Stimulated activated CD4-positive, alpha-beta T cell treated with anti-CD3 and anti-CD28 coated beads, TNF-alpha, amount 100 ng/mL, for 48 hours (primary cell): Measurements from ENCODE around the gene TRIM68.

Source experiments
- DNase-seq, 3 donors: peaks; one replicate each; pipeline ENCODE4 v3.0.0-alpha.2; 2020; ENCODE audit warnings: low read depth in 3 of 3

The TRIM68 gene

GRCh38 chr11:4606231-4607015 is 1.6 kb downstream of the TRIM68 start:
- no peak for DNase-seq

GRCh38 chr11:4605057-4605456 is 3.0 kb downstream of the TRIM68 start:
- DNase-seq: no peak

GRCh38 chr11:4593739-4594138 is 14.3 kb downstream of the TRIM68 start, which contains the start of gene OR52I1:
OR52I1 (plus strand) TSS chr11:4594039; CDS start chr11:4594039, 0 bp downstream.
- no peak for DNase-seq

GRCh38 chr11:4589017-4589416 is 19.0 kb downstream of the TRIM68 start:
- no peak for DNase-seq

GRCh38 chr11:4581443-4581842 is 26.6 kb downstream of the TRIM68 start, which contains the start of gene OR52I2:
OR52I2 (plus strand) TSS chr11:4581743.
- DNase-seq: no peak

GRCh38 chr11:4580124-4580523 is 27.9 kb downstream of the TRIM68 start:
- DNase-seq: no peak

- DNase-seq: no peak
Observed at GRCh38 chr11:4578624-4579023, 29.4 kb downstream of the TRIM68 start.

- no peak for DNase-seq
Observed at GRCh38 chr11:4577761-4578160, 30.3 kb downstream of the TRIM68 start.

GRCh38 chr11:4576880-4577279 is 31.2 kb downstream of the TRIM68 start:
- DNase-seq: no peak

GRCh38 chr11:4569075-4569474 is 39.0 kb downstream of the TRIM68 start:
- no peak for DNase-seq

- DNase-seq: no peak
Observed at GRCh38 chr11:4565371-4565770, 42.7 kb downstream of the TRIM68 start.

GRCh38 chr11:4560467-4560866 is 47.6 kb downstream of the TRIM68 start:
- DNase-seq: no peak

GRCh38 chr11:4559527-4560440 is 48.2 kb downstream of the TRIM68 start:
- DNase-seq: no peak

- DNase-seq: no peak
Observed at GRCh38 chr11:4551346-4551979, 56.6 kb downstream of the TRIM68 start.
